Islet of Langerhans (tissue), 1 donor: Measurements from ENCODE around the gene COLQ.

Experiments
- FAIRE-seq: peaks from one replicate; lab custom pipeline; 2011; peaks lifted over from hg19 to GRCh38; lab: Jason Lieb, UNC

The COLQ gene

GRCh38 chr3:15454965-15455364 lies 66.5 kb downstream of the COLQ start:
- FAIRE-seq, result no peak

GRCh38 chr3:15453991-15454625 lies 67.4 kb downstream of the COLQ start:
- no peak for FAIRE-seq

- FAIRE-seq, result no peak
These were observed 68.0 kb downstream of the COLQ start for GRCh38 chr3:15453501-15453900.

- no peak for FAIRE-seq
These were observed 68.5 kb downstream of the COLQ start for GRCh38 chr3:15452961-15453360.

- no peak for FAIRE-seq
These were observed 69.3 kb downstream of the COLQ start for GRCh38 chr3:15452156-15452555.

- no peak for FAIRE-seq
These were observed 70.0 kb downstream of the COLQ start for GRCh38 chr3:15451216-15452113.

GRCh38 chr3:15450438-15451215 lies 70.9 kb downstream of the COLQ start:
- FAIRE-seq, result no peak

GRCh38 chr3:15449489-15450224 lies 71.8 kb downstream of the COLQ start:
- FAIRE-seq, result no peak

GRCh38 chr3:15443826-15444524 lies 77.5 kb downstream of the COLQ start:
- no peak for FAIRE-seq

GRCh38 chr3:15440891-15441290 lies 80.6 kb downstream of the COLQ start:
- FAIRE-seq, result no peak

- FAIRE-seq, result no peak
These were observed 82.0 kb downstream of the COLQ start for GRCh38 chr3:15439476-15439875.

- no peak for FAIRE-seq
These were observed 82.5 kb downstream of the COLQ start for GRCh38 chr3:15438983-15439382.

- FAIRE-seq, result no peak
These were observed 85.3 kb downstream of the COLQ start for GRCh38 chr3:15436246-15436645.

- no peak for FAIRE-seq
These were observed 86.8 kb downstream of the COLQ start for GRCh38 chr3:15434756-15435155.

GRCh38 chr3:15433531-15433930 lies 88.0 kb downstream of the COLQ start:
- no peak for FAIRE-seq

GRCh38 chr3:15431256-15431837 lies 90.2 kb downstream of the COLQ start:
- FAIRE-seq, result no peak

GRCh38 chr3:15430624-15431023 lies 90.9 kb downstream of the COLQ start:
- no peak for FAIRE-seq

GRCh38 chr3:15429080-15429479 lies 92.4 kb downstream of the COLQ start:
- FAIRE-seq, result no peak

GRCh38 chr3:15428539-15428938 lies 93.0 kb downstream of the COLQ start:
- FAIRE-seq, result no peak

- FAIRE-seq, result no peak
These were observed 93.5 kb downstream of the COLQ start for GRCh38 chr3:15427981-15428380.

GRCh38 chr3:15427182-15427880 lies 94.2 kb downstream of the COLQ start, which contains the start of the genes EAF1 and METTL6:
EAF1 (plus strand) TSS chr3:15427598; CDS start chr3:15427780, 182 bp downstream.
METTL6 (minus strand) TSS chr3:15427544; CDS start chr3:15426511, 1,033 bp downstream.
- no peak for FAIRE-seq
